ENCODE measurements around the gene BMP7. TPM values are rescaled to one million over a fixed set of nuclear protein-coding genes. Genes with fewer than 3 reads are reported as not detected.

The BMP7 gene
- total and polyA plus RNA-seq, 12 donors, result 0.72 to 19.2 (median 4.1) TPM

DNA sequence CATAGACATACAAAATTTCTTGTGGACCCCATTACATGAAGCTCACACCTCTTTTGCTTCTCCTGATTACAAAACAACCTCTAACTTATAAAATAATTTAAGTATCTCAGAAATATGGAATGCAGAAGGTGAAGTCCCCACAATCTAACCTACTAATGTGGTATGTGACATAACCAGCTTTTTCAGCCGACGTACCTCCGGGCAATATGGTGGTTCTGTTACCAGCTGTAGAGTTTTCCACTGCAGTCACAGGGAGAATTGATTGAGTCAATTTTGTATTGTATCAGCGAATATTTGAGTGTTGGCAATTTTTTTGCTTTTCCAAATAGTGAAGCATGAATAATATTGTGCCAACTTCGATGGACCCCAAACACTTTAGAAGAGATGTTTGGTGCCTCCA lies 47.5 kb upstream of the BMP7 start:
- no peak for ATAC-seq
- no peak overlapping the region for H3K27ac ChIP-seq
- H3K4me1 ChIP-seq, result no peaks in the 10 kb centered on the region
- intact Hi-C loops (cut with DNase I), result no loop called here
- H3K36me3 ChIP-seq, result no peaks in the 10 kb centered on the region
- DNase-seq, result no peak
- no peak overlapping the region for H3K4me3 ChIP-seq
- H3K27me3 ChIP-seq, result peaks cover 0 to 53% (median 8%) of the 10 kb centered on the region in 7 donors
- 89 to 93% methylated on average over 5 of the region's 5 CpGs for WGBS, 2 donors
- no peaks in the 10 kb centered on the region for H3K9me3 ChIP-seq
- TF ChIP-seq, protein P1, sequence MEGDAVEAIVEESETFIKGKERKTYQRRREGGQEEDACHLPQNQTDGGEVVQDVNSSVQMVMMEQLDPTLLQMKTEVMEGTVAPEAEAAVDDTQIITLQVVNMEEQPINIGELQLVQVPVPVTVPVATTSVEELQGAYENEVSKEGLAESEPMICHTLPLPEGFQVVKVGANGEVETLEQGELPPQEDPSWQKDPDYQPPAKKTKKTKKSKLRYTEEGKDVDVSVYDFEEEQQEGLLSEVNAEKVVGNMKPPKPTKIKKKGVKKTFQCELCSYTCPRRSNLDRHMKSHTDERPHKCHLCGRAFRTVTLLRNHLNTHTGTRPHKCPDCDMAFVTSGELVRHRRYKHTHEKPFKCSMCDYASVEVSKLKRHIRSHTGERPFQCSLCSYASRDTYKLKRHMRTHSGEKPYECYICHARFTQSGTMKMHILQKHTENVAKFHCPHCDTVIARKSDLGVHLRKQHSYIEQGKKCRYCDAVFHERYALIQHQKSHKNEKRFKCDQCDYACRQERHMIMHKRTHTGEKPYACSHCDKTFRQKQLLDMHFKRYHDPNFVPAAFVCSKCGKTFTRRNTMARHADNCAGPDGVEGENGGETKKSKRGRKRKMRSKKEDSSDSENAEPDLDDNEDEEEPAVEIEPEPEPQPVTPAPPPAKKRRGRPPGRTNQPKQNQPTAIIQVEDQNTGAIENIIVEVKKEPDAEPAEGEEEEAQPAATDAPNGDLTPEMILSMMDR (IDR thresholded peaks at IDR 0.05), result no peak

DNA sequence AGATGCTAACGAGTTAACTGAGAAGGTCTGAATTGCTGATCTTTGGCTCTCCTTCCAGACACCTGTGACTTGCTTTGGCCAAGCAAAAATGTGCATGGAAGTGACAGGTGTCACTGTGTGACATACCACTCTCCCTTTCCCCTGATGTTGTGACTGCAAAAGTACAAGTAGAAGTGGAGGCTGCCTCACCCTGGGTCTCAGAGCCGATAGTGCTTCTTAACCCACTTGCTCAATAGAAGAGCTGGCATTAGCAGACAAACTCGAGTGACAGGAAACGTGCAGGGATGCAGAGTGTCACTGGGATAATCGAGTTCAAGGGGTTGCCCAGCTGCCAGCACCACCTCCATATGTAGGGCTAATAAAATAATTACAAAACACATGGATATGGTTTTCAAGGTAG lies 46.8 kb upstream of the BMP7 start:
- no peaks in the 10 kb centered on the region for H3K36me3 ChIP-seq
- no peaks in the 10 kb centered on the region for H3K9me3 ChIP-seq
- TF ChIP-seq, protein P1 (IDR thresholded peaks at IDR 0.05), result no peak
- H3K4me1 ChIP-seq, result no peaks in the 10 kb centered on the region
- 61 to 67% methylated on average over 5 of the region's 5 CpGs for WGBS, 2 donors
- intact Hi-C loops (cut with DNase I), result no loop called here
- ATAC-seq, result no peak
- DNase-seq, result no peak
- H3K4me3 ChIP-seq, result no peak overlapping the region
- H3K27ac ChIP-seq, result no peak overlapping the region
- H3K27me3 ChIP-seq, result peaks cover 0 to 51% (median 14%) of the 10 kb centered on the region in 7 donors

DNA sequence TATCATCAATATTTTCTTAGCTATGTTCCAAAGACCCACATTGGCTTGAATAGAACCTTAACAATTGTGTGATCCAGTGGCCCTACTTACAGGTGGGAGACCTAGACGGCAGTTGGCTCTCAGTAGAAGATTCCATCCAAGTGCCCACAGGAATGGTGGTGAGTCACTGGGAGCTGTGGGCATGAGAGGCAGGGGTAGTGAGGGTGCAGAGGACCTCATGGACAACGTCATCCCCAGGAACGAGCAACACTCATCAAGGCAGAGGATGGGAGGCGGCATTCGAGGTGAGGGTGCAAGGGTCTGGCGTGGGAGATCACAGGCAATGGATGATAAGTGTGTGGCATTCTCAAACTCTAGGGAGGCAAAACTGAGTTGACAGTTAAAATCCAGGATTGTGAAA lies 45.7 kb upstream of the BMP7 start:
- H3K4me3 ChIP-seq, result no peak overlapping the region
- H3K36me3 ChIP-seq, result no peaks in the 10 kb centered on the region
- TF ChIP-seq, protein P1 (IDR thresholded peaks at IDR 0.05), result no peak
- H3K9me3 ChIP-seq, result no peaks in the 10 kb centered on the region
- peaks cover 0 to 52% (median 16%) of the 10 kb centered on the region in 7 donors for H3K27me3 ChIP-seq
- 83 to 89% methylated on average over 6 of the region's 6 CpGs for WGBS, 2 donors
- ATAC-seq, result no peak
- no peak overlapping the region for H3K27ac ChIP-seq
- intact Hi-C loops (cut with DNase I), result no loop called here
- no peak for DNase-seq
- H3K4me1 ChIP-seq, result no peaks in the 10 kb centered on the region

DNA sequence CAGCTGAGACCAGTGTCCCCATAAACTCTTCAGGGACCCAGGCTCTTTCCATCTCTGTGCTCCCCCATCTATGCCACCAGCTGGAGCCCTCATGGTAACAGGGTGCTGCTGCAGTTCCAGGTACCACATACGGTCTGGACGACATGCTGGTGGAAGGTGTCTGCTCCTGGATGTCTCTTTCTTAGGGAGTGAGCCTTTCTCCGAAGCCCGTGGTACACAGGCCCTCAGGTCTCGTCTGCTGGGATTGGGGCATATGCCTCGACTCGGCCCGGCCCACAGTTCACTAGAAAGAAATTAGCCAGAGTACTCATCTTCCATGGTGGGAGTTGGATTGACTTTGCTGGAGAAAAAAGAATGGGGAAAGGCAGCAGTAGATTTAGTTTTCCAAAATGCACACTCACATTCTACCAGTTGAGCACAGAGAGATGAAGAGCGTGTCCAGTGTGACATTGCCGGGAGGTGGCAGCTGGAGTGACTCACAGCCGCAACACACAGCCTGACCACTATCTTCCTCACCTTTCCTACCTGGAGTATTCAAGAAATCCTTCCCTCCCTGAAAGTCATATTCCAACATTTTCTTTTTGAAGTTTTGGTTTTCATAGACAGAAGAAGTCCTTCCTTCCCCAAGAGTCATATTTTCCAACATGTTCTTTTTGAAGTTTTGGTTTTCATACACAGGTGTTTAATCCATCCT lies 44.5 kb upstream of the BMP7 start:
- Histone ChIP-seq H3K27me3 (peaks cover 0 to 53% (median 20%) of the 10 kb centered on the region in 7 donors), H3K36me3 (no peaks in the 10 kb centered on the region), H3K4me1 (no peaks in the 10 kb centered on the region), H3K9me3 (no peaks in the 10 kb centered on the region), H3K27ac (no peak overlapping the region), H3K4me3 (no peak overlapping the region)
- DNase-seq, result no peak
- intact Hi-C loops (cut with DNase I), result no loop called here
- ATAC-seq, result no peak
- TF ChIP-seq, protein P1 (IDR thresholded peaks at IDR 0.05), result no peak
- 93% methylated on average over 11 of the region's 11 CpGs for WGBS, 2 donors
